Measurements from ENCODE around the gene PLEKHG4. TPM values are rescaled to one million over a fixed set of nuclear protein-coding genes. Genes with fewer than 3 reads are reported as not detected.

PLEKHG4 gene
- total and polyA plus RNA-seq, 5 donors from 2014 or later, result 1.4 to 10.0 (median 4.0) TPM

DNA sequence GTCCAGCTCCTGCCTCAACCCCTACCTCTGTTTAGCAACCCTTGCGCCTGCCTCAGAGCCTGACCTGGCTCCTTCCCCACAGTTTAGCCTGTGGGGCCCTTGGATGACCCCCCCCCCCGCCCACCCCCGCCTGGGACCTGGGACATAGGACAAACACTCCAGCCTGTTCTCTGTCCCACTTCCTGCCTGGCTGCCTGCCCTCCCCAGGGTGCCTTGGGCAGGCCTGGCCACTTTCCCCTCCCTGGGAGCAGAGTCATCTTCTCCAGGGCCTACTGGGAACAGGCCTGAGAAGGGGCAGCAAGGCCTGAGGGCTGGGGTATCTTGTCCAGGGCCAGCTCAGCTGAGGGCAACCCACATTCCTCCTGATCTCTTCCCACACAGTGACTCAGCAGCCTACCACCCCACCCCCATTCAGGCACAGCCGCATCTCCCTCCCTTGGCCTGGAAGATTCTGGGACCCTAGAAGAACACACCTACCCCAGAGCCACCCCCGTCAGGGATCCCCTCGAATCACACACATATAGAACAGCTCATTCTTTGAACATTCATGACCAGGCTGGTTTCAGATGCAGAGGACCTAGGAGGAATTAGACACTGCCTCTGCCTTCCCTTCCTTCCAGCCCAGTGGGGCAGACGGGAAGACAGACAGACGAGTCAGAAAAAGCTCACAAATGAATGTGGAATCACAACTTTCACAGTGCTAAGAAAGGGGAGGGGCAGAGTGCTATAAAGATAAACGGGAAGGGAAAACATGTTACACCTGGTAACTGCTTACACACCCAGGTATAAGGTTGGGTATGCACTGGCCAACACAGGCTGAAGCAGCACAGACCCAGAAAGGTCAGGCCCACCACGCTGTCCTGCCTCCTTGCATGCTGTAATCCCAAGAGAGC lies 38.1 kb upstream of the PLEKHG4 start:
- no peak for ATAC-seq (ENCODE audit: low read depth in 2 of 2)
- no peak for DNase-seq
- no peak overlapping the region for H3K4me3 ChIP-seq (ENCODE audit: low read depth, low read length)
- Mint-ChIP-seq H3K4me3 (peak overlapping the region in 1 of 4 donors; percentile 73), H3K27ac (peak overlapping the region in 2 of 3 donors; percentile 23 to 41), H3K9me3 (peaks cover 0 to 1% (median 0%) of the 10 kb centered on the region in 7 donors), H3K36me3 (peaks cover 26% of the 10 kb centered on the region), H3K4me1 (peaks cover 9 to 27% (median 12%) of the 10 kb centered on the region in 4 donors), H3K27me3 (no peaks in the 10 kb centered on the region)
- peaks cover 27% of the 10 kb centered on the region for H3K4me1 ChIP-seq (ENCODE audit: control insufficient read depth, insufficient read depth, low read length, poor library complexity, severe bottlenecking)
- H3K36me3 ChIP-seq (ENCODE audit: control insufficient read depth, insufficient read depth, low read length), result peaks cover 26% of the 10 kb centered on the region
- H3K27me3 ChIP-seq (ENCODE audit: control insufficient read depth, insufficient read depth, low read length), result no peaks in the 10 kb centered on the region
- H3K27ac ChIP-seq (ENCODE audit: insufficient read depth, low read length, poor library complexity, severe bottlenecking), result no peak overlapping the region
- H3K9me3 ChIP-seq (ENCODE audit: control insufficient read depth in 2 of 2, low read length in 2 of 2), result no peaks in the 10 kb centered on the region

DNA sequence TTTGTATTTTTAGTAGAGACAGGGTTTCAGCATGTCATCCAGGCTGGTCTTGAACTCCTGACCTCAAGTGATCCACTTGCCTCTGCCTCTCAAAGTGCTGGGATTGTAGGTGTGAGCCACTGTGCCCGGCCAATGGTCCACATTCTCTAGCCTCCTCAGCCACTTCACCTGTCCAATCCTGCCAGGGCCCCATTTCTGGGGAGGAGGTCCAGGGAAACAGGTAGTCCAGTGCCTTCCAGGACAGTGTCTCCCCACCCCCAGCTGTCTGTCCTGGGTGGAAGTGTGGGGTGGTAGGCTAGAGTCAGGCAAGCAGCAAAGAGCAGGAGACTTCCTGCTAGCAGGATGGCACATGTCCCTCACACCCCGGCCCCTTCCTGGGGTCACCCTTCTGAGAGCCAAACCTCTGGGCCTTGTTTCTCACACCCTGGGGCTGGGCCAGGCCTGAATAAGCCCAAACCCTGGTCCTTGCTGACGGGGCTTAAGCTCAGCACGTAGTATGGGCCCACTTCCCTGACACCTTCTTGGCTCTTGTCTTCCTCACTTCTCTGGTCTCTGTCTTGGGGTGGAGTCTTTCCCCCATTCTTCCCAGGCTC lies 37.1 kb upstream of the PLEKHG4 start:
- Mint-ChIP-seq H3K27me3 (no peaks in the 10 kb centered on the region), H3K4me3 (no peak overlapping the region), H3K27ac (peak overlapping the region in 2 of 3 donors; percentile 57 to 85), H3K36me3 (peaks cover 21% of the 10 kb centered on the region), H3K9me3 (peaks cover 0 to 1% (median 0%) of the 10 kb centered on the region in 7 donors), H3K4me1 (peaks cover 9 to 32% (median 16%) of the 10 kb centered on the region in 4 donors)
- Histone ChIP-seq H3K27me3 (ENCODE audit: control insufficient read depth, insufficient read depth, low read length) (no peaks in the 10 kb centered on the region), H3K4me1 (ENCODE audit: control insufficient read depth, insufficient read depth, low read length, poor library complexity, severe bottlenecking) (peaks cover 36% of the 10 kb centered on the region), H3K4me3 (ENCODE audit: low read depth, low read length) (no peak overlapping the region), H3K27ac (ENCODE audit: insufficient read depth, low read length, poor library complexity, severe bottlenecking) (no peak overlapping the region), H3K9me3 (ENCODE audit: control insufficient read depth in 2 of 2, low read length in 2 of 2) (no peaks in the 10 kb centered on the region), H3K36me3 (ENCODE audit: control insufficient read depth, insufficient read depth, low read length) (peaks cover 23% of the 10 kb centered on the region)
- ATAC-seq (ENCODE audit: low read depth in 2 of 2), result no peak
- DNase-seq, result no peak

DNA sequence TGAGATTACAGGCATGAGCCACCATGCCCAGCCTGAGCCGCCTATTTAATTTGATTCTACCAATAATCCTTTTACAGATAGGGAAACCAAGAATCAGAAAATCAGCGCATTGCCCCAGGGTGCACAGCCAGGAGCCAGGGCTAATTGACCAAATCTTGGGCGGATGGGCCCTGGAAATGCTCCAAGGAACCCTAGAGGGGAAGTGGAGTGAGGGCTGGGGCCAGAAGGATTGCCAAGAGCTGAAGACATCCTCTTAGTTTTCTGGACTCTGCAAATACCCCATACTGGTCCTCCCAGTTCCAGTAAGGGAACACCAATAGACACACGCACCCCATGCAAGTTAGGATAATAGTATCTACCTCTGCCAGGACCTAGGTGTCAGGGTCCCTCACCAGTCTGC lies 35.9 kb upstream of the PLEKHG4 start:
- H3K27me3 Mint-ChIP-seq, result peaks cover 10% of the 10 kb centered on the region
- H3K36me3 Mint-ChIP-seq, result peaks cover 8% of the 10 kb centered on the region
- peaks cover 0 to under 1% (median 0%) of the 10 kb centered on the region in 7 donors for H3K9me3 Mint-ChIP-seq
- peaks cover 9 to 42% (median 26%) of the 10 kb centered on the region in 4 donors for H3K4me1 Mint-ChIP-seq
- Histone ChIP-seq H3K4me3 (ENCODE audit: low read depth, low read length) (no peak overlapping the region), H3K4me1 (ENCODE audit: control insufficient read depth, insufficient read depth, low read length, poor library complexity, severe bottlenecking) (peaks cover 47% of the 10 kb centered on the region), H3K9me3 (ENCODE audit: control insufficient read depth in 2 of 2, low read length in 2 of 2) (no peaks in the 10 kb centered on the region), H3K27ac (ENCODE audit: insufficient read depth, low read length, poor library complexity, severe bottlenecking) (peak overlapping the region; percentile 73), H3K36me3 (ENCODE audit: control insufficient read depth, insufficient read depth, low read length) (peaks cover 11% of the 10 kb centered on the region), H3K27me3 (ENCODE audit: control insufficient read depth, insufficient read depth, low read length) (no peaks in the 10 kb centered on the region)
- no peak for ATAC-seq (ENCODE audit: low read depth in 2 of 2)
- H3K27ac Mint-ChIP-seq, result peak overlapping the region in 1 of 3 donors; percentile 61
- DNase-seq, result no peak
- peak overlapping the region in 2 of 4 donors; percentile 2 to 92 for H3K4me3 Mint-ChIP-seq

DNA sequence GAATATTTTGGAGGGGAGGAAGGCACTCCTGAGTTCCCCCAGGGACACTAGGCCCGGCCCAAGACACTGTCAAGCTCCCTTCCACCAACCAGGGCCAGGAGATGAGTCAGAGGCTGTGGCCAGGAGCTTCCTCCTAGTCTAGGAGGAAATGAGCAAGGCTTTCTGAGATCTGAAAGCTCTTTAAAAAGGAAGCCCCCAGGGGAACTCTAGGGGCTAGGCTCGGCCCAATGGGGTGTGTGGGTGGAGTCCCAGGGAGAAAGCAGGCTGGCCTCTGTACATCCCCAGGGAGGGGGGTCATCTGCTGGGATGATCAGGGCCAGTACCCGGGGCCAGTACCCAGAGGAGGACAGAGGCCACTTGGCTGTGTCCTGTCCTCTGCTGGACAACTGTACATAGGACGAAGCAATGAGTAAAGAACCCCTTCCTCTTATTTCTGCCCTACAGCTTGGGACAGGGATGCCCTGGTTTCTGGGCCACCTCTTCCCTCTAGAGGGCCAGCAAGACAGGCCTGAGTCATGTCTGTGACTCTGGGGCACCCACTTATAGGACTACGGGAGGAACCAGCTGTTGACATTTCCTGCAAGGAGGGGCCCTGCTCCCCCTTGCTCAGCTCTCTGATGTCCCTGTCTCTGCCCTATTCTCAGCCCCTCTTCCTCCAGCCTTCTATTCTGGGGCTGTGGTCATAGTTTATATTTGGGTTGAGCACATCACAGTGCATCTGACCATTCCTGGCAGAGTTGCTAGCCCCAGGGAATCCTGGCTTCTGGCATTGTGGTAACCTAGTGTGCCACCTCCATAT lies 34.7 kb upstream of the PLEKHG4 start:
- Histone ChIP-seq H3K27ac (ENCODE audit: insufficient read depth, low read length, poor library complexity, severe bottlenecking) (peak overlapping the region; percentile 73), H3K4me3 (ENCODE audit: low read depth, low read length) (no peak overlapping the region), H3K27me3 (ENCODE audit: control insufficient read depth, insufficient read depth, low read length) (peaks cover 4% of the 10 kb centered on the region), H3K9me3 (ENCODE audit: control insufficient read depth in 2 of 2, low read length in 2 of 2) (no peaks in the 10 kb centered on the region), H3K36me3 (ENCODE audit: control insufficient read depth, insufficient read depth, low read length) (peaks cover under 1% of the 10 kb centered on the region), H3K4me1 (ENCODE audit: control insufficient read depth, insufficient read depth, low read length, poor library complexity, severe bottlenecking) (peaks cover 56% of the 10 kb centered on the region)
- peak overlapping the region; percentile 87 to 89 (median 88) for H3K27ac Mint-ChIP-seq
- H3K4me3 Mint-ChIP-seq, result peak overlapping the region; percentile 76 to 92 (median 86)
- no peaks in the 10 kb centered on the region for H3K9me3 Mint-ChIP-seq
- H3K4me1 Mint-ChIP-seq, result peaks cover 9 to 51% (median 30%) of the 10 kb centered on the region in 4 donors
- H3K36me3 Mint-ChIP-seq, result peaks cover 3% of the 10 kb centered on the region
- peaks cover 14% of the 10 kb centered on the region for H3K27me3 Mint-ChIP-seq
- peak; percentile 36 to 86 (median 52) for DNase-seq
- ATAC-seq (ENCODE audit: low read depth in 2 of 2), result peak; percentile 67 to 68

GRCh38 chr16:67245186-67245585 lies 34.1 kb upstream of the PLEKHG4 start:
- no peak overlapping the region for H3K4me3 ChIP-seq (ENCODE audit: low read depth, low read length)
- H3K9me3 Mint-ChIP-seq, result no peaks in the 10 kb centered on the region
- H3K27me3 Mint-ChIP-seq, result peaks cover 18% of the 10 kb centered on the region
- no peaks in the 10 kb centered on the region for H3K36me3 ChIP-seq (ENCODE audit: control insufficient read depth, insufficient read depth, low read length)
- H3K36me3 Mint-ChIP-seq, result no peaks in the 10 kb centered on the region
- ATAC-seq (ENCODE audit: low read depth in 2 of 2) (no peak), DNase-seq (peak in 1 of 3 donors; percentile 8)
- peaks cover 8% of the 10 kb centered on the region for H3K27me3 ChIP-seq (ENCODE audit: control insufficient read depth, insufficient read depth, low read length)
- H3K27ac ChIP-seq (ENCODE audit: insufficient read depth, low read length, poor library complexity, severe bottlenecking), result peak overlapping the region; percentile 73
- peak overlapping the region in 2 of 3 donors; percentile 87 to 89 for H3K27ac Mint-ChIP-seq
- peak overlapping the region; percentile 76 to 92 (median 86) for H3K4me3 Mint-ChIP-seq
- H3K4me1 Mint-ChIP-seq, result peaks cover 9 to 55% (median 32%) of the 10 kb centered on the region in 4 donors
- H3K4me1 ChIP-seq (ENCODE audit: control insufficient read depth, insufficient read depth, low read length, poor library complexity, severe bottlenecking), result peaks cover 56% of the 10 kb centered on the region
- no peaks in the 10 kb centered on the region for H3K9me3 ChIP-seq (ENCODE audit: control insufficient read depth in 2 of 2, low read length in 2 of 2)

GRCh38 chr16:67245674-67246080 lies 33.7 kb upstream of the PLEKHG4 start:
- Histone ChIP-seq H3K36me3 (ENCODE audit: control insufficient read depth, insufficient read depth, low read length) (no peaks in the 10 kb centered on the region), H3K27me3 (ENCODE audit: control insufficient read depth, insufficient read depth, low read length) (peaks cover 13% of the 10 kb centered on the region), H3K9me3 (ENCODE audit: control insufficient read depth in 2 of 2, low read length in 2 of 2) (no peaks in the 10 kb centered on the region), H3K4me3 (ENCODE audit: low read depth, low read length) (no peak overlapping the region), H3K4me1 (ENCODE audit: control insufficient read depth, insufficient read depth, low read length, poor library complexity, severe bottlenecking) (peaks cover 56% of the 10 kb centered on the region), H3K27ac (ENCODE audit: insufficient read depth, low read length, poor library complexity, severe bottlenecking) (peak overlapping the region; percentile 68)
- Mint-ChIP-seq H3K9me3 (no peaks in the 10 kb centered on the region), H3K4me1 (peaks cover 9 to 55% (median 32%) of the 10 kb centered on the region in 4 donors), H3K36me3 (no peaks in the 10 kb centered on the region), H3K27ac (peak overlapping the region in 2 of 3 donors; percentile 31 to 63), H3K27me3 (peaks cover 21% of the 10 kb centered on the region), H3K4me3 (peak overlapping the region; percentile 76 to 92 (median 86))
- DNase-seq, result no peak
- no peak for ATAC-seq (ENCODE audit: low read depth in 2 of 2)

- DNase-seq (peak; percentile 33 to 65 (median 35)), ATAC-seq (ENCODE audit: low read depth in 2 of 2) (no peak)
- Histone ChIP-seq H3K27me3 (ENCODE audit: control insufficient read depth, insufficient read depth, low read length) (peaks cover 13% of the 10 kb centered on the region), H3K4me3 (ENCODE audit: low read depth, low read length) (no peak overlapping the region), H3K4me1 (ENCODE audit: control insufficient read depth, insufficient read depth, low read length, poor library complexity, severe bottlenecking) (peaks cover 56% of the 10 kb centered on the region), H3K27ac (ENCODE audit: insufficient read depth, low read length, poor library complexity, severe bottlenecking) (peak overlapping the region; percentile 68), H3K36me3 (ENCODE audit: control insufficient read depth, insufficient read depth, low read length) (no peaks in the 10 kb centered on the region), H3K9me3 (ENCODE audit: control insufficient read depth in 2 of 2, low read length in 2 of 2) (no peaks in the 10 kb centered on the region)
- H3K27me3 Mint-ChIP-seq, result peaks cover 26% of the 10 kb centered on the region
- H3K36me3 Mint-ChIP-seq, result no peaks in the 10 kb centered on the region
- H3K27ac Mint-ChIP-seq, result peak overlapping the region in 2 of 3 donors; percentile 91 to 93
- peaks cover 9 to 55% (median 32%) of the 10 kb centered on the region in 4 donors for H3K4me1 Mint-ChIP-seq
- H3K9me3 Mint-ChIP-seq, result no peaks in the 10 kb centered on the region
- peak overlapping the region; percentile 89 to 96 (median 91) for H3K4me3 Mint-ChIP-seq
Observed at GRCh38 chr16:67246081-67246755, 33.1 kb upstream of the PLEKHG4 start.
